K562 (cell line): ENCODE measurements around the gene IFIT5. TPM values are rescaled to one million over a fixed set of nuclear protein-coding genes. Genes with fewer than 3 reads are reported as not detected.
"Not testable (repeated sequence)": the region's sequence is repeated elsewhere in the genome, so short reads cannot be mapped to it uniquely, and the experiment has no call there.

ENCODE experiments used
- ATAC-seq: fragments of 200-7000 bp; cut with Tn5 transposase; 3 replicates; pipeline ENCODE4 v1.9.1; 2020; ENCODE audit warnings: moderate library complexity
- BruUV-seq: library from RNA; stranded (reverse); fragments of 400-500 nt; replicated peaks from 2 replicates; lab custom pipeline; 2021; lab: Mats Ljungman, UMichigan
- CTCF ChIA-PET: fragments of 300-600 bp; formaldehyde crosslinking; extraction: SDS; loops from one replicate; lab custom pipeline; 2021; ENCODE audit warnings: low intra/inter-chr PET ratio; lab: Yijun Ruan, JAX
- POLR2A ChIA-PET: fragments of 300-600, 350-650 bp; sonication (Branson Sonifier 250); formaldehyde crosslinking; extraction: SDS; loops from one replicate; lab custom pipeline; 2021; ENCODE audit warnings: antibody characterized with exemption, inconsistent platforms; lab: Yijun Ruan, JAX
- DNase-seq, 4 experiments: peaks; one replicate each; pipeline versions ENCODE4 v3.0.0 to v3.0.0-alpha.2; 2011 to 2018; ENCODE audit warnings: low spot score in 3 of 4, mixed read lengths in 3 of 4; ENCODE audit errors: extremely low read depth in 1 of 4
- FAIRE-seq: peaks from 2 replicates; lab custom pipeline; 2011; peaks lifted over from hg19 to GRCh38; lab: Jason Lieb, UNC
- H2AFZ ChIP-seq: 2 replicates; pipeline ENCODE4 v1.6.0; 2011; ENCODE audit warnings: low read depth, low read length, control low read depth, inconsistent platforms
- H3K27ac ChIP-seq: fragments of 200-600 bp; 3 replicates; pipeline ENCODE4 v1.8.0; 2011; ENCODE audit warnings: low read depth, mild to moderate bottlenecking, control low read depth, inconsistent platforms, low read length, moderate library complexity, mixed read lengths; ENCODE audit errors: extremely low read depth
- H3K27me3 ChIP-seq, 2 experiments: fragments of 300-600 bp in 1 of 2; 2 replicates in 1 of 2; 3 replicates in 1 of 2; pipeline versions ENCODE4 v1.6.0 to v1.8.0; 2011; ENCODE audit warnings: inconsistent platforms in 2 of 2, low read length in 2 of 2, mild to moderate bottlenecking in 1 of 2, mixed read lengths in 1 of 2, moderate library complexity in 1 of 2; ENCODE audit not compliant: control insufficient read depth in 2 of 2, insufficient read depth in 2 of 2
- H3K36me3 ChIP-seq: fragments of 300-600 bp; 3 replicates; pipeline ENCODE4 v1.8.0; 2011; ENCODE audit warnings: mild to moderate bottlenecking, low read length, inconsistent platforms; ENCODE audit not compliant: control insufficient read depth, insufficient read depth
- H3K4me1 ChIP-seq, 2 experiments: fragments of 200-600 bp in 1 of 2; replicated peaks in 1 of 2; 2 replicates in 1 of 2; 3 replicates in 1 of 2; pipeline versions ENCODE4 v1.5.1 to v1.8.0; 2011; ENCODE audit warnings: inconsistent platforms in 2 of 2, low read length in 2 of 2, mild to moderate bottlenecking in 1 of 2, mixed read lengths in 1 of 2, moderate library complexity in 1 of 2; ENCODE audit not compliant: control insufficient read depth in 2 of 2, insufficient read depth in 2 of 2
- H3K4me2 ChIP-seq: 2 replicates; pipeline ENCODE4 v1.6.1; 2011; ENCODE audit warnings: low read length, control low read depth, inconsistent platforms, mixed read lengths; ENCODE audit not compliant: insufficient read depth
- H3K4me3 ChIP-seq: fragments of 200-600 bp; sonication (generic), shearing (Covaris generic); 2 replicates; pipeline ENCODE4 v1.5.1; 2016; ENCODE audit warnings: control low read depth, inconsistent platforms
- H3K79me2 ChIP-seq: fragments of 200-600 bp; 3 replicates; pipeline ENCODE4 v1.8.0; 2011; ENCODE audit warnings: low read length, inconsistent platforms; ENCODE audit not compliant: control insufficient read depth, insufficient read depth
- H3K9ac ChIP-seq, 2 experiments: 2 replicates each; pipeline versions ENCODE4 v1.6.0 to v1.6.1; 2011; ENCODE audit warnings: low read depth in 2 of 2, low read length in 2 of 2, control low read depth in 1 of 2, inconsistent platforms in 1 of 2, mild to moderate bottlenecking in 1 of 2, mixed read lengths in 1 of 2; ENCODE audit not compliant: insufficient read depth in 1 of 2
- H3K9me1 ChIP-seq: one replicate; pipeline ENCODE4 v1.6.0; 2011; ENCODE audit warnings: inconsistent platforms, mild to moderate bottlenecking, low read length, moderate library complexity; ENCODE audit not compliant: control insufficient read depth, insufficient read depth
- H3K9me3 ChIP-seq: replicated peaks from 2 replicates; pipeline ENCODE4 v1.5.1; 2011; ENCODE audit warnings: low read depth, low read length, inconsistent platforms; ENCODE audit not compliant: control insufficient read depth, insufficient read depth
- H4K20me1 ChIP-seq: replicated peaks from 2 replicates; pipeline ENCODE4 v1.6.1; 2011; ENCODE audit warnings: low read length, inconsistent platforms, mixed read lengths; ENCODE audit not compliant: control insufficient read depth, insufficient read depth
- NFYB ChIP-seq: IDR thresholded peaks from 2 replicates; pipeline ENCODE4 v1.6.1; 2011; ENCODE audit warnings: mild to moderate bottlenecking, moderate library complexity; ENCODE audit not compliant: insufficient read length; ENCODE audit errors: extremely low read depth
- WGBS: fragments of 100-300 bp; shearing (Covaris generic); methylation state at CpG from one replicate; pipeline ENCODE4 v1.1.6; 2016; ENCODE audit warnings: low coverage, mixed read lengths; ENCODE audit not compliant: insufficient coverage; ENCODE audit errors: missing lambda C conversion rate; 5-methylcytosine and 5-hydroxymethylcytosine counted together
- in situ Hi-C: fragments of 300-500 bp; cut with MboI; formaldehyde crosslinking; loops from 4 replicates; pipeline ENCODE4 v1.15.0; 2018; ENCODE audit warnings: inconsistent platforms, mixed read lengths
- intact Hi-C: fragments of 100-400 bp; cut with micrococcal nuclease; formaldehyde crosslinking; loops from 2 replicates; pipeline ENCODE4 v1.14.2; 2022
- polyA plus RNA-seq, 8 experiments: library from polyadenylated mRNA; depleted of rRNA in 4 of 8; stranded (reverse) in 5 of 8; unstranded in 3 of 8; fragments of >200 nt; fragmentation: Nextera tagmentation in 2 of 8; fragmentation: Illumina TruSeq in 1 of 8; extraction: Ambion mirVana in 2 of 8; extraction: Trizol in 1 of 8; gene quantifications; 2 replicates each; pipeline versions ENCODE4 v1.2.1 to v1.2.3, GENCODE V29; 2011 to 2014; ENCODE audit warnings: inconsistent platforms in 1 of 8, missing spikeins in 1 of 8
- total RNA-seq, 7 experiments: library from RNA; depleted of rRNA in 6 of 7; stranded (reverse); fragments of >200 nt in 6 of 7; fragmentation: Illumina TruSeq in 2 of 7; extraction: Trizol in 2 of 7; gene quantifications; 2 replicates each; pipeline versions ENCODE4 v1.2.1 to v1.2.3, GENCODE V29; 2011 to 2021; ENCODE audit warnings: low replicate concordance in 1 of 7

The IFIT5 gene
- total and polyA plus RNA-seq, 9 of the 15 experiments (the other 6 are each of a cell fraction or from before 2014, with no cell fraction given) = 0.04 to 0.11 (median 0.06) TPM; not detected in 5

DNA sequence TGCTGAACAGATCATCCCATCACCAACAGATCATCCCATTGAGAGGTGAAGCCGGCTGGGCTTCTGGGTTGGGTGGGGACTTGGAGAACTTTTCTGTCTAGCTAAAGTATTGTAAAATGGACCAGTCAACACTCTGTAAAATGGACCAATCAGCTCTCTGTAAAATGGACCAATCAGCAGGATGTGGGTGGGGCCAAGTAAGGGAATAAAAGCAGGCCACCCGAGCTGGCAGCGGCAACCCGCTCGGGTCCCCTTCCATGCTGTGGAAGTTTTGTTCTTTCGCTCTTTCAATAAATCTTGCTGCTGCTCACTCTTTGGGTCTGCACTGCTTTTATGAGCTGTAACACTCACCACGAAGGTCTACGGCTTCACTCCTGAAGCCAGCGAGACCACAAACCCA lies 8.2 kb upstream of the IFIT5 start:
- TF ChIP-seq NFYB = peak; percentile 52
- TF ChIP-seq, all 486 proteins: peak for 1; not testable (repeated sequence) for 485
- H3K4me3 ChIP-seq, H3K9me1 ChIP-seq, H2AFZ ChIP-seq, H3K4me2 ChIP-seq, POLR2A ChIA-PET, H3K27ac ChIP-seq, H3K79me2 ChIP-seq, H3K9me3 ChIP-seq, H3K9ac ChIP-seq, in situ Hi-C loops, H3K4me1 ChIP-seq, FAIRE-seq, BruUV-seq, DNase-seq, ATAC-seq, CTCF ChIA-PET, H3K27me3 ChIP-seq, intact Hi-C loops, H3K36me3 ChIP-seq, H4K20me1 ChIP-seq: not testable (repeated sequence)
- 51% methylated on average over 8 of the region's 9 CpGs for WGBS

DNA sequence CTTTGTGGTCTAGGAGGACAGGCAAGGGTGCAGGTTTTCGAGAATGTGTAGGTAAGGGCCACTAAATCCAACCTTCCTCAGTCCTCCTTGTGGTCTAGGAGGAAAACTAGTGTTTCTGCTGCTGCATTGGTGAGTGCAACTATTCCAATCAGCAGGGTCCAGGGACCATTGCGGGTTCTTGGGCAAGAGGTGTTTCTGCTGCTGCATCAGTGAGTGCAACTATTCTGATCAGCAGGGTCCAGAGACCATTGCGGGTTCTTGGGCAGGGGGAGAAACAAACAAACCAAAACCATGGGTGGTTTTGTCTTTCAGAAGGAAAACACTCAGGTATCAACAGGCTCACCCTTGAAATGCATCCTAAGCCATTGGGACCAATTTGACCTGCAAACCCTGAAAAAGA lies 6.6 kb upstream of the IFIT5 start:
- BruUV-seq, H3K9me3 ChIP-seq, H3K9me1 ChIP-seq, H3K9ac ChIP-seq, H3K79me2 ChIP-seq, H2AFZ ChIP-seq, POLR2A ChIA-PET, H3K27ac ChIP-seq, intact Hi-C loops, in situ Hi-C loops, H3K4me3 ChIP-seq, H3K4me2 ChIP-seq, H3K27me3 ChIP-seq, H3K4me1 ChIP-seq, FAIRE-seq, H3K36me3 ChIP-seq, ATAC-seq, CTCF ChIA-PET, H4K20me1 ChIP-seq, DNase-seq: not testable (repeated sequence)
- 0% methylated on average over 1 of the region's 3 CpGs for WGBS

DNA sequence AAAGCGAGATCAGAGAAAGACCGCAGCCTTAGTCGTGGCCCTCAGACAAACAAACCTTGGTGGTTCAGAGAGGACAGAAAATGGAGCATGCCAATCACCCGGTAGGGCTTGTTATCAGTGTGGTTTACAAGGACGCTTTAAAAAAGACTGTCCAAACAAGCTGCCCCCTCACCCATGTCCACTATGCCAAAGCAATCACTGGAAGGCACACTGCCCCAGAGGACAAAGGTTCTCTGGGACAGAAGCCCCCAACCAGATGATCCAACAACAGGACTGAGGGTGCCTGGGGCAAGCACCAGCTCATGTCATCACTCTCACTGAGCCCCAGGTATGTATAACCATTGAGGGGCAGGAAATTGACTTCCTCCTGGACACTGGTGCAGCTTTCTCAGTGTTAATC lies 5.1 kb upstream of the IFIT5 start:
- ATAC-seq, BruUV-seq, CTCF ChIA-PET, H3K4me3 ChIP-seq, H3K9me3 ChIP-seq, H3K36me3 ChIP-seq, H3K27me3 ChIP-seq, intact Hi-C loops, H3K9me1 ChIP-seq, H3K4me1 ChIP-seq, H3K27ac ChIP-seq, in situ Hi-C loops, FAIRE-seq, POLR2A ChIA-PET, DNase-seq, H3K9ac ChIP-seq, H3K4me2 ChIP-seq, H2AFZ ChIP-seq, H4K20me1 ChIP-seq, H3K79me2 ChIP-seq: not testable (repeated sequence)
- WGBS = 9% methylated on average over 4 of the region's 5 CpGs

DNA sequence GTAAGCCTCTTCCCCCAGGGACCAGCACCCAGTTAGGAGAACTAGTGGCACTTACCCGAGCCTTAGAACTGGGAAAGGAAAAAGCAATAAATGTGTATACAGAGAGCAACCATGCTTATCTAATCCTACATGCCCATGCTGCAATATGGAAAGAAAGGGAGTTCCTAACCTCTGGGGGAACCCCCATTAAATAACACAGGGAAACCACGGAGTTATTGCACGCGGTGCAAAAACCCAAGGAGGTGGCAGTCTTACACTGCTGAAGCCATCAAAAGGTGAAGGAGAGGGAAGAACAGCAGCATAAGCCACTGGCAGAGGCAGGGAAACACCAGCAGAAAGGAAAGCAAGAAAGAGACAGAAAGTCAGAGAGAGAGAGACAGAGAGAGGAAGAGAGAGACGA lies 3.8 kb upstream of the IFIT5 start:
- H3K9me3 ChIP-seq, DNase-seq, H3K9ac ChIP-seq, intact Hi-C loops, BruUV-seq, H3K36me3 ChIP-seq, ATAC-seq, FAIRE-seq, in situ Hi-C loops, CTCF ChIA-PET, H3K4me1 ChIP-seq, H3K9me1 ChIP-seq, H3K4me2 ChIP-seq, H3K27me3 ChIP-seq, H3K4me3 ChIP-seq, POLR2A ChIA-PET, H3K79me2 ChIP-seq, H4K20me1 ChIP-seq, H3K27ac ChIP-seq: not testable (repeated sequence)
- 3% methylated on average over 5 of the region's 5 CpGs for WGBS
- 0 out of 2 replicates have a peak overlapping the region, but pooled peaks have one; percentile 51 for H2AFZ ChIP-seq
